Gastrocnemius medialis (tissue), 4 donors: Measurements from ENCODE around the gene KCNK2.

Experiments used
- CTCF ChIP-seq, 5 experiments: fragments of 450-650 bp in 3 of 5; fragments of 200-600 bp in 2 of 5; sonication (generic) in 2 of 5; IDR thresholded peaks in 4 of 5; conservative IDR thresholded peaks in 1 of 5; 1 replicate in 4 of 5; 2 replicates in 1 of 5; pipeline ENCODE4 v1.5.1; 2016 to 2019; ENCODE audit warnings: antibody characterized with exemption in 5 of 5, mild to moderate bottlenecking in 3 of 5, moderate library complexity in 3 of 5
- POLR2A ChIP-seq, 2 donors: fragments of 450-650 bp; IDR thresholded peaks; one replicate each; pipeline ENCODE4 v1.6.1; 2017; ENCODE audit warnings: antibody characterized with exemption in 2 of 2, mild to moderate bottlenecking in 2 of 2, moderate library complexity in 2 of 2

- TF ChIP-seq CTCF (IDR thresholded peaks at IDR 0.05 in 4 of 5, conservative IDR thresholded peaks at IDR 0.05 in 1 of 5) (no peak), POLR2A (IDR thresholded peaks at IDR 0.05) (no peak)
Measured at GRCh38 chr1:215076322-215076721, 6.2 kb upstream of the KCNK2 start.
